ENCODE data around the gene KRTAP12-2.
"Not testable (repeated sequence)": the region's sequence is repeated elsewhere in the genome, so short reads cannot be mapped to it uniquely, and the experiment has no call there.

The KRTAP12-2 gene

DNA sequence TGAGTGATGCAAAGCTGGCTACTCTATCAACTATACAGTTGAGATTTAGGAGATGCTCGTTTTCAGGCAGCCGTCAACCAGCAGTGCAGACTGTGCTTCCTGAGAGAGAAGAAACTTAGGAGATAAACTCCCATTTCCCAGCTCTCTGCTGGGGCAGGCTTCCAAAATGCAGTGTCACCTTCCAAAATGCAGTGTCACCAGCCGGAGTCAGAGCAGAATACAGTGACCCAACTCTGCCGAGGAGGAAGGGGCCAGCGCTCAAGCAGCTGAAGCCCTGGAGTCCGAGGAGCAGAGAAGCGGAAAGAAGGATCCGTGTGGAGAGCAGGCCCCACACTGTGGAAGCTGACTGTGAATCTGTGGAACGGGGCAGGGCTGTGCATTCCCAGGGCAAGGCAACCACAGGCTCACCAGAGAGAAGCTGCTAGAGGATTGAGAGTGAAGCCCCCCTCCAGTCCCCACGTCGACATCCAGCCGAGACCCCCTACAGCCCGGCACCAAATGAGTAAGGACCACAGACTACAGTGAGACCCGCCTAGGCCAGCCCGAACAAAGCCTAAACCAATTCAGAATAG lies 15.9 kb upstream of the KRTAP12-2 start:
- no peak for DNase-seq

DNA sequence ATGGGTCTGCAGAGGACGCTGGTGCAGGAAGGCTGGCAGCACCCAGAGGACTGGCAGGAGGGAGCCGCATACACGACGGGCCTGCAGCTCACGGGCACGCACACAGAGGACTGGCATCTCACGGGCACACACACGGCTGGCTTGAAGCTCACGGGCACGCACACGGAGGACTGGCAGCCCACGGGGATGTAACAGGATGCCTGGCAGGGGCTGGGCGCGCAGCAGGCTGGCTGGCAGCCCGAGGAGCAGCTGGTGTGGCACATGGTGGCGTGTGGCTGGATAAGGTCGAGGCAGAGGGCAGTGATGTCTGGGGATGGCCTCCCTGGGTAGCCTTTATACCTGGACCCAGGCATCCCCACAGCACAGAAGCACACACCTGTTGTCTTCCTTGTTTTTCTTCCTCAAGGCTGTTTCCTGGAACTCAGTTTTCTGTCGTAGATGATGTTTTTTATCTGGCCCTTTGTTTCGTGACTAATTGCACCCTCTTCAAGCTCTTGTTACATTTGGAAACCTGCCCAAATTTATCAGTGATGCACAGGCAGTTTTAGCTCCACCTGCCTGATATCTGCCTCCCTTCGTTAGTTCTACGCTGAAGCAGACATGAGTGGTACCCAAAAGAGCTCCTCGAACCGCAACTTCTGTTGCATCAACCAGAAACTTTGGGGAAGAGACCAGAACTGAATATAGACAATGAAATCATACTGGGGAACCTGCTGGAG lies 15.3 kb upstream of the KRTAP12-2 start, which contains the start of gene KRTAP12-1:
KRTAP12-1 (minus strand) TSS at position 303 of the 719 bp plus-strand sequence; CDS start at position 263, 40 bp downstream.
- DNase-seq = no peak

- no peak for DNase-seq
Observed at GRCh38 chr21:44681152-44681551, 14.4 kb upstream of the KRTAP12-2 start.

- DNase-seq = no peak
Observed at GRCh38 chr21:44677881-44678280, 11.2 kb upstream of the KRTAP12-2 start.

DNA sequence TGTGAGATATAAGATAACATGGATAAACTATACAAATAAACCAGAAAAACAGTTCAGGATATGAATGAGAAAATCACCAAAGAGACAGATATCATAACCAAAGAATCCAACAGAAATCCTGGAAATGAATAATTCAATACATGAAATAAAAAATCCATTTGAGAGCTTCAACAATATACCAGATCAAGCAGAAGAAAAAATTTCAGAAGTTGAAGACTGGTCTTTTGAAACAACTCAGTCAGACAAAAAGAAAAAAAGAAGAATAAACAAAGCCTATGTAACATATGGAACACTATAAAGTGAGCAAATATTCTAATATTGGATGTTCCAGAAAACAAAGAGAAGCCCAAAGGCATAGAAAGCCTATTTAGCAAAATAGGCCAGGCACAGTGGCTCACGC lies 5.2 kb upstream of the KRTAP12-2 start:
- DNase-seq = no peak

GRCh38 chr21:44670642-44671432 lies 4.1 kb upstream of the KRTAP12-2 start:
- DNase-seq = no peak

- no peak for DNase-seq
Observed at GRCh38 chr21:44667612-44668011, 885 bp upstream of the KRTAP12-2 start.

- no peak for DNase-seq
Observed at GRCh38 chr21:44664691-44665090, 2.0 kb downstream of the KRTAP12-2 start.

GRCh38 chr21:44661567-44661966 lies 5.2 kb downstream of the KRTAP12-2 start:
- not testable (repeated sequence) for DNase-seq

GRCh38 chr21:44658913-44659595 lies 7.7 kb downstream of the KRTAP12-2 start:
- peak; percentile 53 for DNase-seq

DNA sequence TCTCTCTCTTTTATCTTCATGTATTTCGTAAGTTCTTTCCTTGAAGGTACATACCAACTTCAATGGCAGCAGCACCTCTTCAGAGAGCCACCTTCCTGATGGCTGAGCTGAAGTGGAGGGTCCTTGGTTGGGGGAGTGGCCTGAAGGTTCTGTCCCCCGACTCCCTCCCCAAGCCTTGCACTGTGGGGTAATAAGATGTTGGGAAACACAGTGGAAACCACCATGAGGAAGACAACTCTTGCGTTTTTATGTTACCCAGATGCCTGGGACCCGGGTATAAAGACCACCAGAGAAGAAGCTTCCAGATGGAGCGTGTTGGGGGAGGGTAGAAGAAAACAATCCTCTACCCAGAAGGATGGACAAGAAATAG lies 8.2 kb downstream of the KRTAP12-2 start:
- DNase-seq = no peak

GRCh38 chr21:44657635-44658540 lies 8.8 kb downstream of the KRTAP12-2 start, which contains the start of gene KRTAP12-3:
Gene KRTAP12-3, plus strand, starts transcription at chr21:44657932. Its CDS starts 48 bp downstream, at chr21:44657980.
- peak; percentile 59 for DNase-seq

- DNase-seq = no peak
Observed at GRCh38 chr21:44656868-44657267, 9.9 kb downstream of the KRTAP12-2 start.

DNA sequence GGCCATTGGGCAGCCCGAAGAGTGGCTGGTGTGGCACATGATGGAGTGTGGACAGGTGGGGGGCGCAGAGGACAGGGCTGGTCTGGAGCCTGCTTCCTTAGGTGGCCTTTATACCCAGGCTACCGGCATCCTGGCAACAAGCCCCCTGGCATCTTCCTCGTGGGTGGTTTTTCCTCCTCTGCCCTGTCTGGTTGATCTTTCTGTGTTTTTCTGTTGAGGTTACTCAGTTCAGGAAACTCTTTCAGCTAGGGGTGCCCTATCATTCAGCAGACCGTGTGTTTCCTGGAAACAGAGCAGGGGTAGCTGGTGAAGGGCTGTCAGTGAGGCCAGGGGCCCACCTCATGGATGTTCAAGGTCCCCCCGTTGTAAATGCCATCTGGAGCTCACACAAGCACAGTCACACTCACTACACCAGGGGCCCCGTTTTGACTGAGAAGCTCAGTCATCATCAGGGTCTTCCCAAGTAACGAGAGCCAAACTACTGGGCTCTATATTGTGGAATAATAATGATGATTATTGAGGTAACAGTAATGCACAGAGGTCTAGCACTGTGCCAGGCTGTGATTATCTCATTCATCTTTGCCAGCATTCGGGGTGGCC lies 12.1 kb downstream of the KRTAP12-2 start, which contains the start of gene KRTAP12-4:
KRTAP12-4 (minus strand) TSS at position 84 of the 600 bp plus-strand sequence; CDS start at position 39, 45 bp downstream.
- no peak for DNase-seq

DNA sequence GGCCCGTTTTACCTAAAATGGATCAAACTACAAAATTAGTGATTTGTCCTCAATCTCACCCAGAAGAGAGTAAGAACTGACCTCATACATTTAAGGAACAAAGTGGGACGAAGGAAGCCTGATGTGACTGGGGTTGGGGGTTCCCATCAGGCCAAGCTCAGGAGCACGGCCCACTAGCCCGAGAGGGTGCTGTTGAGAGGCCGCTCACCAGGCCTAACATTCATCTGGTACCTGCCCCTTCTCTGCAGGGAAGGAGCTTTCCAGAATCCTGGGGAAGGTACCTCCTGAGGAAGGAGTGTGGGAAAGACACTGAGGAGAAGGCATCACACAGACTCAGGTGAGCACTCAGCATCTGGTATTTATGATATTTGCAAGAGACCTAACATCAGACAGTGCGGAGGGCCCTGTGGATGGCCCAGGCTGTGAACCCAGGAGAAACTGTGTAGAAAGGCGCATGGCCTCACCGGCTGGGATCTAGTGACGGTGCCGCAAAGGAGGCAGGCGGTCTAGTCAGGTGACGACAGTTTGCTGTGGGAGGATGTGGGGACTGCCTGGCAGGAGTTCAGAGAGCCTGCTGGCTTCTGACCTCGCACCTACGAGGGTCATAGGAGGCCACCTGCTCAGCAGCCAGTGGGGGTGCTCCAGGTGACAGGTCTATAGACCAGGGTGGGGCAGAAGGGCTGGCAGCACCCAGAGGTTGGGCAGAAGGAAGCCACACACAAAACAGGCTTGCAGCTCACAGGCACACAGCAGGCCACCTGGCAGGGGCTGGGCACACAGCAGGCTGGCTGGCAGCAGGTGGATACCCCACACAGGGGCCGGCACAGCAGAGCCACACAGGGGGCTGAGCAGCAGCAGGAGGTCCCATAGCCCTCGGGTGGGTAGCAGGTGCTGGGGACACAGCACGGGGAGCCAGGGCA lies 12.8 kb downstream of the KRTAP12-2 start:
- peak; percentile 47 for DNase-seq

DNA sequence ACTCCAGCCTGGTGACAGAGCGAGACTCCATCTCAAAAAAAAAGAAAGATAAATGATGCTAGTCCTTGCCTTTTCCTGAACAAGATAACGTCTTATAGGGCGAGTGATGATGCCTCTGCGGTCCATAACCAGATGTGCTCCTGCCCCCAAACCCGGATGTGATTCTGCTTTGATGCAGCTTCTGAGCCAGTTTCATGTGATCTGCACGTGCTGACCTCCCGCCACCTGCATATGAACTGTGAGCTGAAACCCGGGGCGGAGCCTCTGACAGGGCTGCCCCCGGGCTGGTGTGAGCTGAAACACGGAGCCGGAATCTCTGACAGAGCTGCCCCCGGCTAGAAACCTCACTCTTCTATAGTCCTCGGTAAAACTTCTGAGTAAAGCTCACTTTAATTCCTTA lies 13.6 kb downstream of the KRTAP12-2 start:
- no peak for DNase-seq

DNA sequence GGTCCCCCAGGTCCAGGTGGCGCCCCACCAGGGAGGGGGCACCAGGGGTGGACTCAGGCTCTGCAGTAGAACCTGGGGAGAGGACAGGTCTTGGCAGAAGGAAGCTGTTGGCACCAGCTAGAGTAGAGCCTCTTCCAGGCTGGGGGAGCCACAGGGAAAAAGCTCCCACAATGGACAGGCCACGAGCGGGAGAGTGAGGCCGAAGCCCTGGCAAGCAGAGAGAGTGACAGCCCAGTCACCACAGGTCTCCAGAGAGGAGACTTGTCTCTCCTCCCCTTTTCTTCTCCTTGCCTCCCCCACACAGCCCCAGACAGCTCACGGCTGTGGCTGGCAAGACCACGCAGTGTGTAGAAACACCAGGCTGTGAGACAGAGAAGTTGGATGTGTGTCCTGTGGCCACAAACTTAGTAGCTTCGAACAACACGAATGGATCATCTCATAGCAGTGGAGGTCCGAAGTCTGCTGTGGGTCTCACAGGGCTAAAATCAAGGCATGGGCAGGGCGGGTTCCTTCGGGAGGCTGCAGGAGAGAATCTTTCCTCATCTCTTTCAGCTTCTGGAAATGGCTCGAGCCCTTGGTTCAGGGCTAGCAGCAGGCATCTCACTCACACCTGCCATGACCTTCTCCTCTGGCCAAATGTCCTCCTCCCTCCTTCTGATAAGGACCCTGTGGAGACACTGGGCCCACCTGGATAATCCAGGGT lies 15.6 kb downstream of the KRTAP12-2 start:
- DNase-seq = no peak

GRCh38 chr21:44650265-44650972 lies 16.3 kb downstream of the KRTAP12-2 start:
- DNase-seq = no peak

DNA sequence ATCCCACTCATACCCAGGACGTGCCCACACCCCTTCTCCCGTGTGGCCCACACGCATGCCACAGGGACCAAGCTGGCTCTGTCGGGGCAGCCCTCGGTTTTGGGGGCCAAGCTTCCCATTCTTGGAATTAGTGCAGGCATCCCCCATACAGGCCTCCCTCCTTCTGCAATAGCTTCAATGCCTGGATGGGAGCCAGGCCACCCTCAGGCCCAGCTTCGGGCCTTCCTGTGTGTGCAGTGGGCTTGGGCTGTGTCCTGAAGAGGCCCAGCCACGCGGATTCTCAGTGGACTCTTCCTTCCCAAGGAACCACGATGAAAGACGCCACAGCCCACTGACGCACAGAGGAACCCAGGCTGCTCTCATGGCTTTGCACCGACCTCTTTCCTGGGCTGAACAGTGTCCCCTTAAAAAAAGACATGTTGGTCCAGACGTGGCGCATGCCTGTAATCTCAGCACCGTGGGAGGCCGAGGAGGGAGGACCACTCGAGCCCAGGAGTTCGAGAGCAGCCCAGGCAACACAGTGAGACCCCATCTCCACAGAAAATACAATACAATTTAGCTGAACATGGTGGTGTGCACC lies 17.1 kb downstream of the KRTAP12-2 start:
- no peak for DNase-seq
